GM23338 (cell line): Measurements from ENCODE around the gene TRIM56. TPM values are rescaled to one million over a fixed set of nuclear protein-coding genes. Genes with fewer than 3 reads are reported as not detected.

Source experiments
- ATAC-seq: fragments of 200-7000 bp; cut with Tn5 transposase; 3 replicates; pipeline ENCODE4 v1.9.1; 2020
- DNase-seq: peaks from one replicate; pipeline ENCODE4 v3.0.0-alpha.2; 2015; ENCODE audit warnings: low spot score
- H2AFZ ChIP-seq: fragments of 200-600 bp; sonication (generic); 2 replicates; pipeline ENCODE4 v1.8.0; 2016; ENCODE audit warnings: antibody characterized with exemption, mild to moderate bottlenecking, moderate library complexity
- H3F3A ChIP-seq: fragments of 200-600 bp; sonication (generic); replicated peaks from 2 replicates; pipeline ENCODE4 v1.8.0; 2017; ENCODE audit warnings: antibody characterized with exemption, mixed run types, low read depth
- H3K27ac ChIP-seq: fragments of 200-600 bp; sonication (generic); 2 replicates; pipeline ENCODE4 v1.6.1; 2016; ENCODE audit warnings: low read depth
- H3K27me3 ChIP-seq: fragments of 200-600 bp; sonication (generic); 2 replicates; pipeline ENCODE4 v1.8.0; 2016; ENCODE audit warnings: mild to moderate bottlenecking, mixed run types, moderate library complexity; ENCODE audit not compliant: insufficient read depth
- H3K36me3 ChIP-seq: fragments of 200-600 bp; sonication (generic); 2 replicates; pipeline ENCODE4 v1.8.0; 2016; ENCODE audit warnings: mild to moderate bottlenecking; ENCODE audit not compliant: insufficient read depth
- H3K4me1 ChIP-seq: fragments of 200-600 bp; sonication (generic); 2 replicates; pipeline ENCODE4 v1.8.0; 2016; ENCODE audit warnings: mild to moderate bottlenecking, moderate library complexity; ENCODE audit not compliant: insufficient read depth
- H3K4me2 ChIP-seq: fragments of 200-600 bp; sonication (generic); 2 replicates; pipeline ENCODE4 v1.7.1; 2017; ENCODE audit warnings: mixed run types
- H3K4me3 ChIP-seq: fragments of 200-600 bp; sonication (generic); 2 replicates; pipeline ENCODE4 v1.6.1; 2016; ENCODE audit warnings: mixed run types
- H3K79me2 ChIP-seq: fragments of 200-600 bp; sonication (generic); replicated peaks from 2 replicates; pipeline ENCODE4 v1.8.0; 2017; ENCODE audit warnings: mild to moderate bottlenecking; ENCODE audit not compliant: insufficient read depth
- H3K9me2 ChIP-seq: fragments of 200-600 bp; sonication (generic); 2 replicates; pipeline ENCODE4 v1.8.0; 2017; ENCODE audit not compliant: insufficient read depth
- H4K20me1 ChIP-seq: fragments of 200-600 bp; sonication (generic); replicated peaks from 2 replicates; pipeline ENCODE4 v1.8.0; 2017; ENCODE audit warnings: mild to moderate bottlenecking; ENCODE audit not compliant: insufficient read depth
- H3K27ac Mint-ChIP-seq: 2 replicates; pipeline ENCODE4 v1.8.0; 2020; ENCODE audit warnings: inconsistent platforms, mild to moderate bottlenecking, moderate library complexity, mixed read lengths
- H3K27me3 Mint-ChIP-seq: 3 replicates; pipeline ENCODE4 v1.8.0; 2022; ENCODE audit warnings: low read depth, mild to moderate bottlenecking, moderate library complexity, mixed read lengths, inconsistent platforms; ENCODE audit not compliant: insufficient read depth, poor library complexity
- H3K36me3 Mint-ChIP-seq: 3 replicates; pipeline ENCODE4 v1.8.0; 2021; ENCODE audit warnings: low read depth, mild to moderate bottlenecking, inconsistent platforms, moderate library complexity, mixed read lengths
- H3K4me1 Mint-ChIP-seq: 3 replicates; pipeline ENCODE4 v1.8.0; 2020; ENCODE audit warnings: mild to moderate bottlenecking, inconsistent platforms, mixed read lengths
- H3K4me3 Mint-ChIP-seq: 3 replicates; pipeline ENCODE4 v1.8.0; 2021; ENCODE audit warnings: moderate library complexity, mild to moderate bottlenecking, inconsistent platforms, mixed read lengths
- H3K9me3 Mint-ChIP-seq: 3 replicates; pipeline ENCODE4 v1.8.0; 2020; ENCODE audit warnings: moderate library complexity, mild to moderate bottlenecking, inconsistent platforms, mixed read lengths
- CREB1 ChIP-seq: fragments of 250-450 bp; sonication (Bioruptor Pico); IDR thresholded peaks from 2 replicates; pipeline ENCODE4 v1.5.0; 2020; ENCODE audit warnings: low read depth, mild to moderate bottlenecking, moderate library complexity
- EZH2 ChIP-seq: fragments of 200-600 bp; sonication (generic); IDR thresholded peaks from one replicate; pipeline ENCODE4 v1.8.0; 2017; ENCODE audit warnings: antibody characterized with exemption, mild to moderate bottlenecking, low read depth; ENCODE audit not compliant: unreplicated experiment
- EZH2phosphoT487 ChIP-seq: fragments of 200-600 bp; sonication (generic); IDR thresholded peaks from one replicate; pipeline ENCODE4 v1.8.1; 2018; ENCODE audit warnings: antibody characterized with exemption; ENCODE audit not compliant: unreplicated experiment
- JUNB ChIP-seq: IDR thresholded peaks from one replicate; pipeline ENCODE4 v1.6.1; 2016; ENCODE audit warnings: antibody characterized with exemption; ENCODE audit not compliant: unreplicated experiment
- NANOG ChIP-seq: IDR thresholded peaks from 2 replicates; pipeline ENCODE4 v1.6.1; 2016; ENCODE audit warnings: antibody characterized with exemption, borderline replicate concordance
- POLR2AphosphoS5 ChIP-seq: IDR thresholded peaks from 2 replicates; pipeline ENCODE4 v1.6.1; 2016; ENCODE audit warnings: antibody characterized with exemption, low read depth
- STAT1 ChIP-seq: IDR thresholded peaks from one replicate; pipeline ENCODE4 v1.6.1; 2016; ENCODE audit warnings: antibody characterized with exemption; ENCODE audit not compliant: unreplicated experiment
- ZNF114 ChIP-seq: fragments of 250-450 bp; sonication (Bioruptor Pico); IDR thresholded peaks from 2 replicates; pipeline ENCODE4 v1.5.0; 2020; ENCODE audit warnings: mild to moderate bottlenecking, moderate library complexity
- ZNF331 ChIP-seq: fragments of 250-450 bp; sonication (Bioruptor Pico); IDR thresholded peaks from 2 replicates; pipeline ENCODE4 v1.5.0; 2020; ENCODE audit warnings: low read depth, mild to moderate bottlenecking, moderate library complexity
- polyA plus RNA-seq: library from polyadenylated mRNA; unstranded; fragments of >200 nt; fragmentation: Nextera tagmentation; extraction: Ambion mirVana; gene quantifications from 2 replicates; pipeline ENCODE4 v1.2.1, GENCODE V29; 2016
- total RNA-seq: library from RNA; depleted of rRNA; stranded (reverse); fragments of >200 nt; shearing (Covaris generic); gene quantifications from 2 replicates; pipeline ENCODE4 v1.2.3, GENCODE V29; 2014
- TF ChIP-seq, protein P1 (sequence below): fragments of 250-450 bp; sonication (Bioruptor Pico); IDR thresholded peaks from 2 replicates; pipeline ENCODE4 v1.5.0; 2020; ENCODE audit warnings: mild to moderate bottlenecking, moderate library complexity
- TF ChIP-seq, protein P2 (sequence below), 2 experiments: fragments of 200-600 bp in 1 of 2; sonication (generic) in 1 of 2; conservative IDR thresholded peaks; 2 replicates each; pipeline versions ENCODE4 v1.5.1 to v1.6.1; 2016 to 2017; ENCODE audit warnings: antibody characterized with exemption in 2 of 2, low read depth in 2 of 2, mild to moderate bottlenecking in 2 of 2, moderate library complexity in 1 of 2
- TF ChIP-seq, protein P3 (sequence below): IDR thresholded peaks from 2 replicates; pipeline ENCODE4 v1.6.1; 2016; ENCODE audit warnings: antibody characterized with exemption
- TF ChIP-seq, protein P4 (sequence below): IDR thresholded peaks from one replicate; pipeline ENCODE4 v1.6.1; 2018; ENCODE audit warnings: antibody characterized with exemption; ENCODE audit not compliant: unreplicated experiment

Gene TRIM56
- total and polyA plus RNA-seq, 2 experiments from 2014 or later: 10.0 to 15.7 TPM

DNA sequence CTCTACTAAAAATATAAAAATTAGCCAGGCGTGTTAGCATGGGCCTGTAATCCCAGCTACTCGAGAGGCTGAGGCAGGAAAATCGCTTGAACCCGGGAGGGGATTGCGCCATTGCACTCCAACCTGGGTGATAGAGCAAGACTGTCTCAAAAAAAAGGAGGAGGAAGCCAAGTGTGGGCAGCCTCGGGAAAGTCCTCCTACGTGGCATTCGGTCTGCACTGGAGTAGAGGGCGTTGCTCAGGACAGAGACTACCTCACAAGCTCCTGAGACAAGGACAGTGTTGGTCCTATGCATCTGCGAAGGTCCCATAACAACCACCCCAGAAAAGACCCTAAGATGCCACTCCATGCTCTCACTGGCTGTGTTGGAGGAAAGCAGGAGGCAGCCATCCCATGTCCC lies 31.6 kb downstream of the TRIM56 start (continued):
- TF ChIP-seq, protein P1, sequence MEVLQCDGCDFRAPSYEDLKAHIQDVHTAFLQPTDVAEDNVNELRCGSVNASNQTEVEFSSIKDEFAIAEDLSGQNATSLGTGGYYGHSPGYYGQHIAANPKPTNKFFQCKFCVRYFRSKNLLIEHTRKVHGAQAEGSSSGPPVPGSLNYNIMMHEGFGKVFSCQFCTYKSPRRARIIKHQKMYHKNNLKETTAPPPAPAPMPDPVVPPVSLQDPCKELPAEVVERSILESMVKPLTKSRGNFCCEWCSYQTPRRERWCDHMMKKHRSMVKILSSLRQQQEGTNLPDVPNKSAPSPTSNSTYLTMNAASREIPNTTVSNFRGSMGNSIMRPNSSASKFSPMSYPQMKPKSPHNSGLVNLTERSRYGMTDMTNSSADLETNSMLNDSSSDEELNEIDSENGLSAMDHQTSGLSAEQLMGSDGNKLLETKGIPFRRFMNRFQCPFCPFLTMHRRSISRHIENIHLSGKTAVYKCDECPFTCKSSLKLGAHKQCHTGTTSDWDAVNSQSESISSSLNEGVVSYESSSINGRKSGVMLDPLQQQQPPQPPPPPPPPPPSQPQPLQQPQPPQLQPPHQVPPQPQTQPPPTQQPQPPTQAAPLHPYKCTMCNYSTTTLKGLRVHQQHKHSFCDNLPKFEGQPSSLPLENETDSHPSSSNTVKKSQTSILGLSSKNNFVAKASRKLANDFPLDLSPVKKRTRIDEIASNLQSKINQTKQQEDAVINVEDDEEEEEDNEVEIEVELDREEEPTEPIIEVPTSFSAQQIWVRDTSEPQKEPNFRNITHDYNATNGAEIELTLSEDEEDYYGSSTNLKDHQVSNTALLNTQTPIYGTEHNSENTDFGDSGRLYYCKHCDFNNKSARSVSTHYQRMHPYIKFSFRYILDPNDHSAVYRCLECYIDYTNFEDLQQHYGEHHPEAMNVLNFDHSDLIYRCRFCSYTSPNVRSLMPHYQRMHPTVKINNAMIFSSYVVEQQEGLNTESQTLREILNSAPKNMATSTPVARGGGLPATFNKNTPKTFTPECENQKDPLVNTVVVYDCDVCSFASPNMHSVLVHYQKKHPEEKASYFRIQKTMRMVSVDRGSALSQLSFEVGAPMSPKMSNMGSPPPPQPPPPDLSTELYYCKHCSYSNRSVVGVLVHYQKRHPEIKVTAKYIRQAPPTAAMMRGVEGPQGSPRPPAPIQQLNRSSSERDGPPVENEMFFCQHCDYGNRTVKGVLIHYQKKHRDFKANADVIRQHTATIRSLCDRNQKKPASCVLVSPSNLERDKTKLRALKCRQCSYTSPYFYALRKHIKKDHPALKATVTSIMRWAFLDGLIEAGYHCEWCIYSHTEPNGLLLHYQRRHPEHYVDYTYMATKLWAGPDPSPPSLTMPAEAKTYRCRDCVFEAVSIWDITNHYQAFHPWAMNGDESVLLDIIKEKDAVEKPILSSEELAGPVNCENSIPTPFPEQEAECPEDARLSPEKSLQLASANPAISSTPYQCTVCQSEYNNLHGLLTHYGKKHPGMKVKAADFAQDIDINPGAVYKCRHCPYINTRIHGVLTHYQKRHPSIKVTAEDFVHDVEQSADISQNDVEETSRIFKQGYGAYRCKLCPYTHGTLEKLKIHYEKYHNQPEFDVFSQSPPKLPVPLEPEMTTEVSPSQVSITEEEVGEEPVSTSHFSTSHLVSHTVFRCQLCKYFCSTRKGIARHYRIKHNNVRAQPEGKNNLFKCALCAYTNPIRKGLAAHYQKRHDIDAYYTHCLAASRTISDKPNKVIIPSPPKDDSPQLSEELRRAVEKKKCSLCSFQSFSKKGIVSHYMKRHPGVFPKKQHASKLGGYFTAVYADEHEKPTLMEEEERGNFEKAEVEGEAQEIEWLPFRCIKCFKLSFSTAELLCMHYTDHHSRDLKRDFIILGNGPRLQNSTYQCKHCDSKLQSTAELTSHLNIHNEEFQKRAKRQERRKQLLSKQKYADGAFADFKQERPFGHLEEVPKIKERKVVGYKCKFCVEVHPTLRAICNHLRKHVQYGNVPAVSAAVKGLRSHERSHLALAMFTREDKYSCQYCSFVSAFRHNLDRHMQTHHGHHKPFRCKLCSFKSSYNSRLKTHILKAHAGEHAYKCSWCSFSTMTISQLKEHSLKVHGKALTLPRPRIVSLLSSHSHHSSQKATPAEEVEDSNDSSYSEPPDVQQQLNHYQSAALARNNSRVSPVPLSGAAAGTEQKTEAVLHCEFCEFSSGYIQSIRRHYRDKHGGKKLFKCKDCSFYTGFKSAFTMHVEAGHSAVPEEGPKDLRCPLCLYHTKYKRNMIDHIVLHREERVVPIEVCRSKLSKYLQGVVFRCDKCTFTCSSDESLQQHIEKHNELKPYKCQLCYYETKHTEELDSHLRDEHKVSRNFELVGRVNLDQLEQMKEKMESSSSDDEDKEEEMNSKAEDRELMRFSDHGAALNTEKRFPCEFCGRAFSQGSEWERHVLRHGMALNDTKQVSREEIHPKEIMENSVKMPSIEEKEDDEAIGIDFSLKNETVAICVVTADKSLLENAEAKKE (CRISPR knock-in tag): no peak
- no peak for TF ChIP-seq ZNF331 (CRISPR knock-in tag)
- no peak for TF ChIP-seq STAT1
- TF ChIP-seq ZNF114 (CRISPR knock-in tag): no peak

DNA sequence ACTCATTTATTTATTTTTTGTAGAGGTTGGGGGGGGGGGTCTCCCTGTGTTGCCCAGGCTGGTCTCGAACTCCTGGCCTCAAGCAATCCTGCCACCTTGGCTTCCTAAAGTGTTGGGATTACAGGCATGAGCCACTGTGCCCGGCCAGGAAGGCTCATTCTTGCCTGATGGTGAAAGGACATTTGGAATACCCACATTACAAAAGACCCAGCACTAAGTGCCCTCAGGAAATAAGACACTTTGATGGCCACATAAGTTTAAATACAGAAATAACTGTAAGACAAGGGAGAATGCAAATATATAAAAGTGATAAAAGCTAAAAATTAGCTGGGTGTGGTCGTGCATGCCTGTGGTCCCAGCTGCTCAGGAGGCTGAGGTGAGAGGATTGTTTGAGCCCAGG lies 33.6 kb downstream of the TRIM56 start:
- no peaks in the 10 kb centered on the region for H3K27me3 ChIP-seq
- no peaks in the 10 kb centered on the region for H3K36me3 Mint-ChIP-seq
- ATAC-seq (no peak), DNase-seq (no peak)
- peaks cover 16% of the 10 kb centered on the region for H3K27me3 Mint-ChIP-seq
- H3K4me1 ChIP-seq: peaks cover 18% of the 10 kb centered on the region; the same call in 1 of the 2 replicates
- H3K4me2 ChIP-seq: no peak overlapping the region
- no peak overlapping the region for H3K27ac Mint-ChIP-seq
- H3F3A ChIP-seq: 0 out of 2 replicates have a peak, but pooled peaks cover 7% of the 10 kb centered on the region
- H3K4me3 Mint-ChIP-seq: no peak overlapping the region
- peaks cover 13% of the 10 kb centered on the region for H3K4me1 Mint-ChIP-seq
- H2AFZ ChIP-seq: no peak overlapping the region
- no peaks in the 10 kb centered on the region for H4K20me1 ChIP-seq
- no peak overlapping the region for H3K27ac ChIP-seq
- H3K9me3 Mint-ChIP-seq: no peaks in the 10 kb centered on the region; the same call in none of the 3 replicates
- H3K79me2 ChIP-seq: no peaks in the 10 kb centered on the region
- H3K9me2 ChIP-seq: no peaks in the 10 kb centered on the region
- no peak overlapping the region for H3K4me3 ChIP-seq
- H3K36me3 ChIP-seq: no peaks in the 10 kb centered on the region
- TF ChIP-seq NANOG: no peak
- TF ChIP-seq STAT1: no peak
- TF ChIP-seq CREB1 (CRISPR knock-in tag): no peak
- no peak for TF ChIP-seq EZH2phosphoT487
- TF ChIP-seq ZNF331 (CRISPR knock-in tag): no peak
- TF ChIP-seq JUNB: no peak
- no peak for TF ChIP-seq EZH2
- TF ChIP-seq, protein P2, sequence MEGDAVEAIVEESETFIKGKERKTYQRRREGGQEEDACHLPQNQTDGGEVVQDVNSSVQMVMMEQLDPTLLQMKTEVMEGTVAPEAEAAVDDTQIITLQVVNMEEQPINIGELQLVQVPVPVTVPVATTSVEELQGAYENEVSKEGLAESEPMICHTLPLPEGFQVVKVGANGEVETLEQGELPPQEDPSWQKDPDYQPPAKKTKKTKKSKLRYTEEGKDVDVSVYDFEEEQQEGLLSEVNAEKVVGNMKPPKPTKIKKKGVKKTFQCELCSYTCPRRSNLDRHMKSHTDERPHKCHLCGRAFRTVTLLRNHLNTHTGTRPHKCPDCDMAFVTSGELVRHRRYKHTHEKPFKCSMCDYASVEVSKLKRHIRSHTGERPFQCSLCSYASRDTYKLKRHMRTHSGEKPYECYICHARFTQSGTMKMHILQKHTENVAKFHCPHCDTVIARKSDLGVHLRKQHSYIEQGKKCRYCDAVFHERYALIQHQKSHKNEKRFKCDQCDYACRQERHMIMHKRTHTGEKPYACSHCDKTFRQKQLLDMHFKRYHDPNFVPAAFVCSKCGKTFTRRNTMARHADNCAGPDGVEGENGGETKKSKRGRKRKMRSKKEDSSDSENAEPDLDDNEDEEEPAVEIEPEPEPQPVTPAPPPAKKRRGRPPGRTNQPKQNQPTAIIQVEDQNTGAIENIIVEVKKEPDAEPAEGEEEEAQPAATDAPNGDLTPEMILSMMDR (conservative IDR thresholded peaks at IDR 0.05; ENCODE audit: low read depth in 2 of 2): no peak
- TF ChIP-seq, protein P3, sequence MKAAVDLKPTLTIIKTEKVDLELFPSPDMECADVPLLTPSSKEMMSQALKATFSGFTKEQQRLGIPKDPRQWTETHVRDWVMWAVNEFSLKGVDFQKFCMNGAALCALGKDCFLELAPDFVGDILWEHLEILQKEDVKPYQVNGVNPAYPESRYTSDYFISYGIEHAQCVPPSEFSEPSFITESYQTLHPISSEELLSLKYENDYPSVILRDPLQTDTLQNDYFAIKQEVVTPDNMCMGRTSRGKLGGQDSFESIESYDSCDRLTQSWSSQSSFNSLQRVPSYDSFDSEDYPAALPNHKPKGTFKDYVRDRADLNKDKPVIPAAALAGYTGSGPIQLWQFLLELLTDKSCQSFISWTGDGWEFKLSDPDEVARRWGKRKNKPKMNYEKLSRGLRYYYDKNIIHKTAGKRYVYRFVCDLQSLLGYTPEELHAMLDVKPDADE: no peak
- TF ChIP-seq, protein P4, sequence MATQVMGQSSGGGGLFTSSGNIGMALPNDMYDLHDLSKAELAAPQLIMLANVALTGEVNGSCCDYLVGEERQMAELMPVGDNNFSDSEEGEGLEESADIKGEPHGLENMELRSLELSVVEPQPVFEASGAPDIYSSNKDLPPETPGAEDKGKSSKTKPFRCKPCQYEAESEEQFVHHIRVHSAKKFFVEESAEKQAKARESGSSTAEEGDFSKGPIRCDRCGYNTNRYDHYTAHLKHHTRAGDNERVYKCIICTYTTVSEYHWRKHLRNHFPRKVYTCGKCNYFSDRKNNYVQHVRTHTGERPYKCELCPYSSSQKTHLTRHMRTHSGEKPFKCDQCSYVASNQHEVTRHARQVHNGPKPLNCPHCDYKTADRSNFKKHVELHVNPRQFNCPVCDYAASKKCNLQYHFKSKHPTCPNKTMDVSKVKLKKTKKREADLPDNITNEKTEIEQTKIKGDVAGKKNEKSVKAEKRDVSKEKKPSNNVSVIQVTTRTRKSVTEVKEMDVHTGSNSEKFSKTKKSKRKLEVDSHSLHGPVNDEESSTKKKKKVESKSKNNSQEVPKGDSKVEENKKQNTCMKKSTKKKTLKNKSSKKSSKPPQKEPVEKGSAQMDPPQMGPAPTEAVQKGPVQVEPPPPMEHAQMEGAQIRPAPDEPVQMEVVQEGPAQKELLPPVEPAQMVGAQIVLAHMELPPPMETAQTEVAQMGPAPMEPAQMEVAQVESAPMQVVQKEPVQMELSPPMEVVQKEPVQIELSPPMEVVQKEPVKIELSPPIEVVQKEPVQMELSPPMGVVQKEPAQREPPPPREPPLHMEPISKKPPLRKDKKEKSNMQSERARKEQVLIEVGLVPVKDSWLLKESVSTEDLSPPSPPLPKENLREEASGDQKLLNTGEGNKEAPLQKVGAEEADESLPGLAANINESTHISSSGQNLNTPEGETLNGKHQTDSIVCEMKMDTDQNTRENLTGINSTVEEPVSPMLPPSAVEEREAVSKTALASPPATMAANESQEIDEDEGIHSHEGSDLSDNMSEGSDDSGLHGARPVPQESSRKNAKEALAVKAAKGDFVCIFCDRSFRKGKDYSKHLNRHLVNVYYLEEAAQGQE: no peak
- no peak for TF ChIP-seq ZNF114 (CRISPR knock-in tag)
- TF ChIP-seq POLR2AphosphoS5: no peak
